CD4-positive, alpha-beta T cell (primary cell): Measurements from ENCODE around the gene UXS1. TPM values are rescaled to one million over a fixed set of nuclear protein-coding genes. Genes with fewer than 3 reads are reported as not detected.
A peak's percentile ranks its signal among the peaks of the same experiment; 100 is the strongest.

Experiments used
- ATAC-seq: fragments of 200-7000 bp; cut with Tn5 transposase; one replicate; pipeline ENCODE4 v1.10.0; 2022; ENCODE audit warnings: mild to moderate bottlenecking; ENCODE audit not compliant: poor library complexity
- CTCF ChIA-PET: fragments of 350-600 bp; sonication (Branson Sonifier 250); formaldehyde crosslinking; loops from one replicate; lab custom pipeline; 2021; ENCODE audit warnings: antibody characterized with exemption, inconsistent platforms; lab: Charles Lee
- POLR2A ChIA-PET: fragments of 350-600 bp; sonication (Branson Sonifier 250); formaldehyde crosslinking; loops from one replicate; lab custom pipeline; 2021; ENCODE audit warnings: antibody characterized with exemption, inconsistent platforms; lab: Charles Lee
- DNase-seq, 14 experiments: peaks; one replicate each; pipeline ENCODE4 v3.0.0-alpha.2; 2013 to 2020; ENCODE audit warnings: mixed read lengths in 2 of 14
- H3K27ac ChIP-seq, 2 donors: one replicate each; pipeline versions ENCODE4 v1.5.1 to v1.7.0; 2013; ENCODE audit warnings: low read length in 2 of 2, low read depth in 1 of 2, mild to moderate bottlenecking in 1 of 2
- H3K27me3 ChIP-seq, 2 experiments: 1 replicate in 1 of 2; 2 replicates in 1 of 2; pipeline versions ENCODE4 v1.6.1 to v1.7.0; 2013; ENCODE audit warnings: low read length in 2 of 2, control low read depth in 1 of 2, mild to moderate bottlenecking in 1 of 2, moderate library complexity in 1 of 2; ENCODE audit not compliant: insufficient read depth in 2 of 2, control insufficient read depth in 1 of 2
- H3K36me3 ChIP-seq: one replicate; pipeline ENCODE4 v1.6.1; 2013; ENCODE audit warnings: low read length, control low read depth; ENCODE audit not compliant: insufficient read depth
- H3K4me1 ChIP-seq: one replicate; pipeline ENCODE4 v1.6.1; 2013; ENCODE audit warnings: low read length, control low read depth; ENCODE audit not compliant: insufficient read depth
- H3K4me3 ChIP-seq: one replicate; pipeline ENCODE4 v1.5.1; 2013; ENCODE audit warnings: mild to moderate bottlenecking, low read length, moderate library complexity
- H3K9me3 ChIP-seq, 2 experiments: 1 replicate in 1 of 2; 2 replicates in 1 of 2; pipeline versions ENCODE4 v1.6.1 to v1.7.0; 2013; ENCODE audit warnings: low read length in 2 of 2, mild to moderate bottlenecking in 2 of 2, control low read depth in 1 of 2, moderate library complexity in 1 of 2; ENCODE audit not compliant: control insufficient read depth in 1 of 2, insufficient read depth in 1 of 2
- H3K27ac Mint-ChIP-seq: one replicate; pipeline ENCODE4 v1.8.0; 2020; ENCODE audit warnings: mixed read lengths
- H3K27me3 Mint-ChIP-seq: one replicate; pipeline ENCODE4 v1.8.0; 2021; ENCODE audit warnings: mixed read lengths
- H3K36me3 Mint-ChIP-seq: one replicate; pipeline ENCODE4 v1.8.0; 2021; ENCODE audit warnings: low read depth, mixed read lengths
- H3K4me1 Mint-ChIP-seq: one replicate; pipeline ENCODE4 v1.8.0; 2021; ENCODE audit warnings: low read depth, mixed read lengths
- H3K4me3 Mint-ChIP-seq: one replicate; pipeline ENCODE4 v1.8.0; 2020; ENCODE audit warnings: mild to moderate bottlenecking, mixed read lengths
- H3K9me3 Mint-ChIP-seq: one replicate; pipeline ENCODE4 v1.8.0; 2020; ENCODE audit warnings: mixed read lengths
- intact Hi-C, 2 experiments: fragments of 100-400 bp; cut with DNase I in 1 of 2; cut with micrococcal nuclease in 1 of 2; formaldehyde crosslinking; loops; one replicate each; pipeline versions ENCODE4 v1.15.1 to v1.9.0; 2023 to 2025; cut with DNase I, micrococcal nuclease
- total RNA-seq, 174 experiments: library from RNA in 2 of 174; stranded (reverse) in 2 of 174; gene quantifications; one replicate each; pipeline ENCODE4 v1.2.3 and lab custom pipeline; 2021 to 2026
- TF ChIP-seq, protein P1 (sequence below): fragments of 200-600 bp; IDR thresholded peaks from one replicate; pipeline ENCODE4 v1.8.0; 2022; ENCODE audit warnings: antibody characterized with exemption, mild to moderate bottlenecking

The UXS1 gene
- total RNA-seq, 2 experiments from 2014 or later, result 59.3 to 67.1 TPM

DNA sequence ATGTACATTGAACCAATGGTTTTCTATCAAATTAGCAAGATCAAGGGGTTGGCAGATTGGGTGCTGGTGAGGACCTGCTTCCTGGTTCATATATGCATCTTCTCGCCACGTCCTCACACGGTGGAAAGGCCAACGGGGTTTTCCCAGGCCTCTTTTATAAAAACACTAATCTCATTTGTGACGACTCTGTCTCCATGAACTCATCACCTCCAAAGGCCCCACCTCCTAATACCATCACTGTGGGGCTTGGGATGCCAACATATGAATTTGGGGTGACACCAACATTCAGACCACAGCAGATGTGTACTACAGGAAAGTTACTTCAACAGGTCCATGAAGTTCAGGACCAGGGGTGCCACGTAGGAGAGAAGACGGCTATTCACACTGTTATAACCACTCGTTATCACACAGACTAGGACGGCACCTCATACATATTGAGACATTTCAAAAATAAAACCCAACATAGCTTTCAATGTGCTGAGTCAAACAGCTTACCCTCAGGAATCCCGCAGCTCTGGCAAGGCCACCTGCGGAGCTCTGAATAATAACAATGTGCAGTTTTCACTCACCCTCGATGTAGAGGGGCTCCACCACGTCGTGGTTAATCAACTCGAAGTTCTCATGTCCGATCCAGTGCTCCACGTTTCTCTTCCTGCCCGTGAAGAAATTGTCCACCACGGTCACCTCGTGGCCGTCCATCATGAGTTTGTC is 49.3 kb downstream of the UXS1 start:
- ChIA-PET CTCF (interaction anchor here (1.0 to 2.0 kb wide), 2 partner anchors 16 kb away, joined by 3 to 6 read pairs; no protein-coding TSS in a partner anchor), POLR2A (interaction anchor here (1.1 to 3.1 kb wide), 3 partner anchors 13 to 49 kb away, joined by 3 to 22 read pairs (median 4); partner anchors contain the start of gene UXS1)
- H3K9me3 Mint-ChIP-seq, result no peaks in the 10 kb centered on the region
- DNase-seq, result peak in 9 of 14 experiments; percentile 15 to 90 (median 39)
- H3K27me3 ChIP-seq, result no peaks in the 10 kb centered on the region
- H3K9me3 ChIP-seq, result no peaks in the 10 kb centered on the region
- H3K27me3 Mint-ChIP-seq, result no peaks in the 10 kb centered on the region
- H3K36me3 ChIP-seq, result peaks cover 41% of the 10 kb centered on the region
- H3K4me1 ChIP-seq, result peaks cover 65% of the 10 kb centered on the region
- TF ChIP-seq, protein P1, sequence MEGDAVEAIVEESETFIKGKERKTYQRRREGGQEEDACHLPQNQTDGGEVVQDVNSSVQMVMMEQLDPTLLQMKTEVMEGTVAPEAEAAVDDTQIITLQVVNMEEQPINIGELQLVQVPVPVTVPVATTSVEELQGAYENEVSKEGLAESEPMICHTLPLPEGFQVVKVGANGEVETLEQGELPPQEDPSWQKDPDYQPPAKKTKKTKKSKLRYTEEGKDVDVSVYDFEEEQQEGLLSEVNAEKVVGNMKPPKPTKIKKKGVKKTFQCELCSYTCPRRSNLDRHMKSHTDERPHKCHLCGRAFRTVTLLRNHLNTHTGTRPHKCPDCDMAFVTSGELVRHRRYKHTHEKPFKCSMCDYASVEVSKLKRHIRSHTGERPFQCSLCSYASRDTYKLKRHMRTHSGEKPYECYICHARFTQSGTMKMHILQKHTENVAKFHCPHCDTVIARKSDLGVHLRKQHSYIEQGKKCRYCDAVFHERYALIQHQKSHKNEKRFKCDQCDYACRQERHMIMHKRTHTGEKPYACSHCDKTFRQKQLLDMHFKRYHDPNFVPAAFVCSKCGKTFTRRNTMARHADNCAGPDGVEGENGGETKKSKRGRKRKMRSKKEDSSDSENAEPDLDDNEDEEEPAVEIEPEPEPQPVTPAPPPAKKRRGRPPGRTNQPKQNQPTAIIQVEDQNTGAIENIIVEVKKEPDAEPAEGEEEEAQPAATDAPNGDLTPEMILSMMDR, result no peak
- intact Hi-C loops, result loop anchor here in 1 of 2 experiments (10.0 kb wide), 1 partner anchor 50 kb away; the partner anchor contains the start of gene UXS1
- H3K27ac Mint-ChIP-seq, result peak overlapping the region; percentile 85
- ATAC-seq, result peak; percentile 89
- H3K27ac ChIP-seq, result peak overlapping the region in 1 of 2 donors; percentile 53
- H3K36me3 Mint-ChIP-seq, result peaks cover 74% of the 10 kb centered on the region
- peak overlapping the region; percentile 1 for H3K4me3 ChIP-seq
- H3K4me1 Mint-ChIP-seq, result peaks cover 73% of the 10 kb centered on the region
- peak overlapping the region; percentile 56 for H3K4me3 Mint-ChIP-seq

DNA sequence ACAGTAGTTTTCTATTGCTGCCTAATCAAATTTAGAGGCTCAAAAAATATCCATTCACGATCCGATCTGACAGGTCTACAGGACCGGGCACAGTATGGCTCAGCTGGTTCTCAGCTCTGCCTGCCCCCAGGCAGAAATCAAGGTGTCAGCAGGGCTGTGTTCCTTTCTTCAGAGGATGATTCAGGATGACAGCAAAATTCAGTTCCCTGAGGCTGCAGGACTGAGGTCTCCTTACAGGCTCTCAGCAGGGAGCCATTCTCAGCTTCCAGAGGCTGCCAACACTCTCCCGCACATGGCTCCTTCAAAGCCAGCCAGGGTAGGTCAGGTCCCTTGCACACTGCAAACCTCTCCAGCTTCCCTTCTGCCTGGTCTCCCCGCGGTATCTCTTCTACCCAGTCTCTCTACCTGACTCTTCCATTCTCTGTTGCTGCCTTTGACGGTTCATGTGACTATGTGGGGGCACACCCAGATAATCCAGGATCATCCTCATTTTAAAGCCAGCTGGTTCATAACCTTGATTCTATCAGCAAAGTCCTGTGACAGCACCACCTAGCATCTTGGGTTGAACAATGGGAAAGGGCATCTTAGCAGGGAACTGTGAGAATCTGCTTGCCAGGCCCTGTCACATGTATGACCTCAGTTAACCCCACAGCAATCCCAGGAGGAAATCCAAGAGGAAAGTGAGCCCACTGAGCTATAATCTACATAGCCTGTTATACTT is 50.4 kb downstream of the UXS1 start:
- POLR2A ChIA-PET, result interaction anchor here (1.1 to 3.1 kb wide), 2 partner anchors 16 to 50 kb away, joined by 3 to 22 read pairs; partner anchors contain the start of gene UXS1
- Mint-ChIP-seq H3K36me3 (peaks cover 66% of the 10 kb centered on the region), H3K4me3 (no peak overlapping the region), H3K4me1 (peaks cover 74% of the 10 kb centered on the region), H3K9me3 (no peaks in the 10 kb centered on the region), H3K27ac (peak overlapping the region; percentile 85), H3K27me3 (no peaks in the 10 kb centered on the region)
- CTCF ChIA-PET, result interaction anchor here (2.0 kb wide), 1 partner anchor 17 kb away, joined by 6 read pairs; no protein-coding TSS in a partner anchor
- intact Hi-C loops, result loop anchor here in 1 of 2 experiments (10.0 kb wide), 1 partner anchor 51 kb away; the partner anchor contains the start of gene UXS1
- DNase-seq, result no peak
- Histone ChIP-seq H3K27ac (peak overlapping the region in 1 of 2 donors; percentile 53), H3K36me3 (peaks cover 35% of the 10 kb centered on the region), H3K4me3 (no peak overlapping the region), H3K9me3 (no peaks in the 10 kb centered on the region), H3K4me1 (peaks cover 76% of the 10 kb centered on the region), H3K27me3 (no peaks in the 10 kb centered on the region)
- no peak for ATAC-seq
- TF ChIP-seq, protein P1, result no peak

DNA sequence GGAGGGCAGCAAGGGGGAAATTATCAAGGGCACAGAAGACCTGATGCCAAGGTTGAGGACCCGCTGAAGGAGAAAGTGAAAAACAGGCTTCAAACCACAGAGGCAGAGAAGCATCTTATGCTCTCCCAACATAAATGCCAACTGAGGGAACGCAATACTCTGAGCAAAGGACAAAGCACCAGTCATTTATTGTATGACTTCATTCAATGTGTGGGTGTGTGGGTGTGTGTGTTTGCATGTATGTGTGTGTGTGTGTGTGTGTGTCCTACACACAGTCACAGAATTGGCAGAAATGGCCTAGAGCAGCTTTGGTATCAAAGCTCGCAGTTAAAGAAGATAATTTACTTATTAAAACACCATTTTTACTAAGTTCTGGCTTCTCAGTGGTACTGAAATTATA is 51.4 kb downstream of the UXS1 start:
- H3K27ac Mint-ChIP-seq, result peak overlapping the region; percentile 45
- no peaks in the 10 kb centered on the region for H3K9me3 ChIP-seq
- no peak for ATAC-seq
- TF ChIP-seq, protein P1, result no peak
- intact Hi-C loops, result loop anchor here in 1 of 2 experiments (10.0 kb wide), 1 partner anchor 52 kb away; the partner anchor contains the start of gene UXS1
- H3K27me3 ChIP-seq, result no peaks in the 10 kb centered on the region
- H3K4me3 ChIP-seq, result no peak overlapping the region
- H3K4me1 ChIP-seq, result peaks cover 85% of the 10 kb centered on the region
- no peak for DNase-seq
- H3K9me3 Mint-ChIP-seq, result no peaks in the 10 kb centered on the region
- peaks cover 78% of the 10 kb centered on the region for H3K4me1 Mint-ChIP-seq
- H3K27me3 Mint-ChIP-seq, result no peaks in the 10 kb centered on the region
- peaks cover 65% of the 10 kb centered on the region for H3K36me3 Mint-ChIP-seq
- CTCF ChIA-PET, result interaction anchor here (0.6 kb wide), 1 partner anchor 26 kb away, joined by 3 read pairs; no protein-coding TSS in a partner anchor
- peaks cover 35% of the 10 kb centered on the region for H3K36me3 ChIP-seq
- no peak overlapping the region for H3K4me3 Mint-ChIP-seq
- POLR2A ChIA-PET, result interaction anchor here (3.1 kb wide), 1 partner anchor 17 kb away, joined by 22 read pairs; no protein-coding TSS in a partner anchor
- H3K27ac ChIP-seq, result no peak overlapping the region
